ENCODE results near the gene PDXK. TPM values are rescaled to one million over a fixed set of nuclear protein-coding genes. Genes with fewer than 3 reads are reported as not detected.

PDXK gene
- total RNA-seq, 1 donor from 2014 or later, result 54.0 TPM

GRCh38 chr21:43770066-43770655 lies 51.2 kb downstream of the PDXK start:
- Histone ChIP-seq H3K4me3 (no peak overlapping the region), H4K20me1 (ENCODE audit: low read depth) (no peaks in the 10 kb centered on the region), H3K9me3 (ENCODE audit: low read depth) (no peaks in the 10 kb centered on the region), H3K27me3 (no peaks in the 10 kb centered on the region), H3K36me3 (no peaks in the 10 kb centered on the region), H3K27ac (no peak overlapping the region), H3K9ac (no peak overlapping the region), H3F3A (ENCODE audit: low read depth) (peaks cover 26% of the 10 kb centered on the region), H3K4me1 (peaks cover 16% of the 10 kb centered on the region), H2AFZ (replicated peaks) (no peak overlapping the region), H3K79me2 (ENCODE audit: low read depth) (peaks cover 6% of the 10 kb centered on the region), H3K4me2 (no peak overlapping the region)
- TF ChIP-seq, protein P1, sequence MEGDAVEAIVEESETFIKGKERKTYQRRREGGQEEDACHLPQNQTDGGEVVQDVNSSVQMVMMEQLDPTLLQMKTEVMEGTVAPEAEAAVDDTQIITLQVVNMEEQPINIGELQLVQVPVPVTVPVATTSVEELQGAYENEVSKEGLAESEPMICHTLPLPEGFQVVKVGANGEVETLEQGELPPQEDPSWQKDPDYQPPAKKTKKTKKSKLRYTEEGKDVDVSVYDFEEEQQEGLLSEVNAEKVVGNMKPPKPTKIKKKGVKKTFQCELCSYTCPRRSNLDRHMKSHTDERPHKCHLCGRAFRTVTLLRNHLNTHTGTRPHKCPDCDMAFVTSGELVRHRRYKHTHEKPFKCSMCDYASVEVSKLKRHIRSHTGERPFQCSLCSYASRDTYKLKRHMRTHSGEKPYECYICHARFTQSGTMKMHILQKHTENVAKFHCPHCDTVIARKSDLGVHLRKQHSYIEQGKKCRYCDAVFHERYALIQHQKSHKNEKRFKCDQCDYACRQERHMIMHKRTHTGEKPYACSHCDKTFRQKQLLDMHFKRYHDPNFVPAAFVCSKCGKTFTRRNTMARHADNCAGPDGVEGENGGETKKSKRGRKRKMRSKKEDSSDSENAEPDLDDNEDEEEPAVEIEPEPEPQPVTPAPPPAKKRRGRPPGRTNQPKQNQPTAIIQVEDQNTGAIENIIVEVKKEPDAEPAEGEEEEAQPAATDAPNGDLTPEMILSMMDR (IDR thresholded peaks at IDR 0.05), result no peak
- TF ChIP-seq EZH2 (IDR thresholded peaks at IDR 0.05) (no peak), EZH2phosphoT487 (IDR thresholded peaks at IDR 0.05) (no peak)
- peaks cover 16% of the 10 kb centered on the region for H3K27me3 Mint-ChIP-seq (ENCODE audit: insufficient read depth, low read depth)
- no peaks in the 10 kb centered on the region for H3K9me3 Mint-ChIP-seq
- no peak for DNase-seq (ENCODE audit: low spot score)
- no peak overlapping the region for H3K4me3 Mint-ChIP-seq
- H3K4me1 Mint-ChIP-seq, result peaks cover 33% of the 10 kb centered on the region
- peaks cover 6% of the 10 kb centered on the region for H3K36me3 Mint-ChIP-seq
- no peak overlapping the region for H3K27ac Mint-ChIP-seq

GRCh38 chr21:43771199-43771675 lies 52.3 kb downstream of the PDXK start:
- Histone ChIP-seq H3K4me1 (peaks cover 16% of the 10 kb centered on the region), H3K27me3 (no peaks in the 10 kb centered on the region), H3K36me3 (no peaks in the 10 kb centered on the region), H2AFZ (replicated peaks) (no peak overlapping the region), H3K9ac (no peak overlapping the region), H3F3A (ENCODE audit: low read depth) (peaks cover 26% of the 10 kb centered on the region), H4K20me1 (ENCODE audit: low read depth) (no peaks in the 10 kb centered on the region), H3K79me2 (ENCODE audit: low read depth) (peaks cover 13% of the 10 kb centered on the region), H3K4me2 (no peak overlapping the region), H3K27ac (no peak overlapping the region), H3K9me3 (ENCODE audit: low read depth) (no peaks in the 10 kb centered on the region), H3K4me3 (no peak overlapping the region)
- Mint-ChIP-seq H3K9me3 (no peaks in the 10 kb centered on the region), H3K27me3 (ENCODE audit: insufficient read depth, low read depth) (peaks cover 18% of the 10 kb centered on the region), H3K4me3 (peak overlapping the region; percentile 41), H3K4me1 (peaks cover 38% of the 10 kb centered on the region), H3K27ac (no peak overlapping the region), H3K36me3 (peaks cover 6% of the 10 kb centered on the region)
- DNase-seq (ENCODE audit: low spot score), result no peak
- TF ChIP-seq EZH2phosphoT487 (IDR thresholded peaks at IDR 0.05) (no peak), EZH2 (IDR thresholded peaks at IDR 0.05) (no peak)
- TF ChIP-seq, protein P1 (IDR thresholded peaks at IDR 0.05), result no peak

GRCh38 chr21:43771698-43772424 lies 52.9 kb downstream of the PDXK start:
- peaks cover 26% of the 10 kb centered on the region for H3F3A ChIP-seq (ENCODE audit: low read depth)
- H3K4me1 Mint-ChIP-seq, result peaks cover 38% of the 10 kb centered on the region
- TF ChIP-seq EZH2 (IDR thresholded peaks at IDR 0.05), result no peak
- TF ChIP-seq EZH2phosphoT487 (IDR thresholded peaks at IDR 0.05), result no peak
- TF ChIP-seq, protein P1 (IDR thresholded peaks at IDR 0.05), result no peak
- H3K9ac ChIP-seq, result no peak overlapping the region
- H3K36me3 Mint-ChIP-seq, result peaks cover 6% of the 10 kb centered on the region
- no peaks in the 10 kb centered on the region for H3K9me3 Mint-ChIP-seq
- no peak overlapping the region for H3K27ac Mint-ChIP-seq
- H3K27me3 ChIP-seq, result no peaks in the 10 kb centered on the region
- no peak for DNase-seq (ENCODE audit: low spot score)
- no peak overlapping the region for H3K4me3 ChIP-seq
- no peaks in the 10 kb centered on the region for H4K20me1 ChIP-seq (ENCODE audit: low read depth)
- H3K79me2 ChIP-seq (ENCODE audit: low read depth), result peaks cover 13% of the 10 kb centered on the region
- no peaks in the 10 kb centered on the region for H3K36me3 ChIP-seq
- no peak overlapping the region for H2AFZ ChIP-seq (replicated peaks)
- no peak overlapping the region for H3K4me2 ChIP-seq
- peak overlapping the region; percentile 29 for H3K4me3 Mint-ChIP-seq
- H3K4me1 ChIP-seq, result peaks cover 16% of the 10 kb centered on the region
- no peaks in the 10 kb centered on the region for H3K9me3 ChIP-seq (ENCODE audit: low read depth)
- peaks cover 18% of the 10 kb centered on the region for H3K27me3 Mint-ChIP-seq (ENCODE audit: insufficient read depth, low read depth)
- H3K27ac ChIP-seq, result no peak overlapping the region
